RWPE2 (cell line): ENCODE results near the gene MADD.
A peak's percentile ranks its signal among the peaks of the same experiment; 100 is the strongest.

ENCODE experiments used
- ATAC-seq: fragments of 200-7000 bp; cut with Tn5 transposase; 3 replicates; pipeline ENCODE4 v1.9.1; 2021; ENCODE audit warnings: low read depth
- DNase-seq: peaks from one replicate; pipeline ENCODE4 v3.0.0-alpha.2; 2020; ENCODE audit warnings: low spot score
- H3K27ac ChIP-seq: fragments of 450-650 bp; 2 replicates; pipeline ENCODE4 v1.5.1; 2017; ENCODE audit warnings: mild to moderate bottlenecking; ENCODE audit not compliant: poor library complexity, severe bottlenecking
- H3K27me3 ChIP-seq: fragments of 250-450 bp; sonication (Bioruptor Pico); 2 replicates; pipeline ENCODE4 v1.5.1; 2021; ENCODE audit warnings: mild to moderate bottlenecking, moderate library complexity; ENCODE audit not compliant: insufficient read depth, poor library complexity, severe bottlenecking
- H3K36me3 ChIP-seq: fragments of 250-450 bp; sonication (Bioruptor Pico); 2 replicates; pipeline ENCODE4 v1.5.1; 2020; ENCODE audit warnings: low read depth, mild to moderate bottlenecking, moderate library complexity
- H3K4me1 ChIP-seq: fragments of 250-450 bp; sonication (Bioruptor Pico); 2 replicates; pipeline ENCODE4 v1.5.1; 2021; ENCODE audit warnings: mild to moderate bottlenecking, moderate library complexity; ENCODE audit not compliant: insufficient read depth, poor library complexity, severe bottlenecking
- H3K4me3 ChIP-seq: fragments of 250-450 bp; sonication (Bioruptor Pico); 2 replicates; pipeline ENCODE4 v1.5.1; 2021; ENCODE audit warnings: mild to moderate bottlenecking, moderate library complexity; ENCODE audit not compliant: severe bottlenecking
- H3K9me3 ChIP-seq: fragments of 250-450 bp; sonication (Bioruptor Pico); 2 replicates; pipeline ENCODE4 v1.5.1; 2021; ENCODE audit warnings: mild to moderate bottlenecking, moderate library complexity; ENCODE audit not compliant: severe bottlenecking
- TF ChIP-seq, protein P1 (sequence below): fragments of 450-650 bp; IDR thresholded peaks from one replicate; pipeline ENCODE4 v1.5.1; 2017; ENCODE audit warnings: mild to moderate bottlenecking, moderate library complexity; ENCODE audit not compliant: poor library complexity, severe bottlenecking

MADD gene

DNA sequence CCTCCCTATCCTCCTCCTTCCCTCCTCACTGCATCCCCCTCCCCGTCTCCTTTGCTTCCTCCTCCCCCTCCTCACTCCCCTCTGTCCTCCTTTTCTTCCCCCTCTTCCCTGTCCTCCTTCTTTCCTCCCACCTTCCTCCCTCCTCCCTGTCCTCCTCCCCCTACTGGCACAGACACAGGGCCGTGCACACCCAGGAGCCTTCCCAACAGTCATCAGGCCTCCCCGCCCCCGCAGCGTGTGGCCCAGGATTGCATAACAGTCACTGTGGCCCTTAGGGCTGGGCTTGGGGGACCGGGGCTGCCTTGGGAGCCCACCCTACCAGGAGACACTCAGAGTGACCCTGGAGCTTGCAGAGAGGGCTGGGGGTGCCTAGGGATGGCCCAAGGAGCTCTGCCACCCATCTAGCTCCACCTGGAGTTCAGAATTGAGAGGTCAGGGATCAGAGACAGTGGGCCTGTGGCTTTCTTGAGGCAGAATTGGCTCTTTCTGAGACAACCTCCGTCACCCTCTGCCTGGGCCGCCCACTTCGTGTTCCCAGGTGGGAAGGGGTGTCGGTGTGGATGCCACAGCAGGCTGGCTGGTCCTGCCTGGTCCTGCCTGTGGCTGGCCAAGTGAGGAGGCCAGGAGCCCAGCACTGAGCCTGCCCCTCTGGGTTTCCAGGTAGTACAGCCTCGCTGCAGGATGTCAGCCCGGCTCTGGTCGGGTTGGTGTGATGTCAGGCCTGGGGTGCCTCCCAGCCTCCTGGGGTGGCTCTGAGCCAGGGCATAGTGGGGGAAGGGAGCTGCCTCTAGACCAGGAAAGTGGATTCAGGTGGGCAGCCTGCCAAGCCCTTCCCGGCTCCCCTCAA is 106.8 kb downstream of the MADD start:
- no peak for DNase-seq
- ATAC-seq = 0 out of 3 replicates have a peak, but pooled peaks have one; percentile 12
- H3K9me3 ChIP-seq = no peaks in the 10 kb centered on the region

DNA sequence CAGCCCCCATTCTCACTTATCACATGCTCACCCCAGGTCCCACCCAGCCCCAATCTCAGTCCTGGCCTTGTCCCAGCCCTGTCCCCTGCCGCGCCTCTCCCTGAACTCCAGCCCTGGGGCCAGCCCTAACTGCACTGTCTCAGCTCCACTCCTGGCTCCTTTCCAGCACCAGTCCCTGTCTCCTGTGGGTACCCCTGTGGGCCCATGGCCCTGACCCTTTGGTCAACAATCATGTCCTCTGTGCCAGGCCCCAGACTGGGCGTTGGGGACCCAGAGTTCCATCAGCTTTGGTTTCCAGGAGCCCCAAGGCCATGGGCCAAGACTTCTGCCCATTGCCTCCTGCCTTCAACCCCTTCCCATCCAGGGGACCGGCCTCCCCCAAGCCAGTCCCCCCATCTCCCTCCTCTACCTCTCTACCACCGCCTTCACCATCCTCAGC is 107.7 kb downstream of the MADD start:
- Histone ChIP-seq H3K4me3 (no peak overlapping the region), H3K27me3 (no peaks in the 10 kb centered on the region), H3K27ac (no peak overlapping the region), H3K9me3 (no peaks in the 10 kb centered on the region), H3K4me1 (no peaks in the 10 kb centered on the region), H3K36me3 (no peaks in the 10 kb centered on the region)
- DNase-seq = peak; percentile 55
- TF ChIP-seq, protein P1, sequence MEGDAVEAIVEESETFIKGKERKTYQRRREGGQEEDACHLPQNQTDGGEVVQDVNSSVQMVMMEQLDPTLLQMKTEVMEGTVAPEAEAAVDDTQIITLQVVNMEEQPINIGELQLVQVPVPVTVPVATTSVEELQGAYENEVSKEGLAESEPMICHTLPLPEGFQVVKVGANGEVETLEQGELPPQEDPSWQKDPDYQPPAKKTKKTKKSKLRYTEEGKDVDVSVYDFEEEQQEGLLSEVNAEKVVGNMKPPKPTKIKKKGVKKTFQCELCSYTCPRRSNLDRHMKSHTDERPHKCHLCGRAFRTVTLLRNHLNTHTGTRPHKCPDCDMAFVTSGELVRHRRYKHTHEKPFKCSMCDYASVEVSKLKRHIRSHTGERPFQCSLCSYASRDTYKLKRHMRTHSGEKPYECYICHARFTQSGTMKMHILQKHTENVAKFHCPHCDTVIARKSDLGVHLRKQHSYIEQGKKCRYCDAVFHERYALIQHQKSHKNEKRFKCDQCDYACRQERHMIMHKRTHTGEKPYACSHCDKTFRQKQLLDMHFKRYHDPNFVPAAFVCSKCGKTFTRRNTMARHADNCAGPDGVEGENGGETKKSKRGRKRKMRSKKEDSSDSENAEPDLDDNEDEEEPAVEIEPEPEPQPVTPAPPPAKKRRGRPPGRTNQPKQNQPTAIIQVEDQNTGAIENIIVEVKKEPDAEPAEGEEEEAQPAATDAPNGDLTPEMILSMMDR = no peak
- ATAC-seq = no peak

More for the DNA sequence above, 106.8 kb downstream of the MADD start:
- TF ChIP-seq, protein P1 = no peak
- no peak overlapping the region for H3K4me3 ChIP-seq
- H3K27ac ChIP-seq = no peak overlapping the region
- H3K36me3 ChIP-seq = no peaks in the 10 kb centered on the region
- no peaks in the 10 kb centered on the region for H3K4me1 ChIP-seq
- H3K27me3 ChIP-seq = no peaks in the 10 kb centered on the region

DNA sequence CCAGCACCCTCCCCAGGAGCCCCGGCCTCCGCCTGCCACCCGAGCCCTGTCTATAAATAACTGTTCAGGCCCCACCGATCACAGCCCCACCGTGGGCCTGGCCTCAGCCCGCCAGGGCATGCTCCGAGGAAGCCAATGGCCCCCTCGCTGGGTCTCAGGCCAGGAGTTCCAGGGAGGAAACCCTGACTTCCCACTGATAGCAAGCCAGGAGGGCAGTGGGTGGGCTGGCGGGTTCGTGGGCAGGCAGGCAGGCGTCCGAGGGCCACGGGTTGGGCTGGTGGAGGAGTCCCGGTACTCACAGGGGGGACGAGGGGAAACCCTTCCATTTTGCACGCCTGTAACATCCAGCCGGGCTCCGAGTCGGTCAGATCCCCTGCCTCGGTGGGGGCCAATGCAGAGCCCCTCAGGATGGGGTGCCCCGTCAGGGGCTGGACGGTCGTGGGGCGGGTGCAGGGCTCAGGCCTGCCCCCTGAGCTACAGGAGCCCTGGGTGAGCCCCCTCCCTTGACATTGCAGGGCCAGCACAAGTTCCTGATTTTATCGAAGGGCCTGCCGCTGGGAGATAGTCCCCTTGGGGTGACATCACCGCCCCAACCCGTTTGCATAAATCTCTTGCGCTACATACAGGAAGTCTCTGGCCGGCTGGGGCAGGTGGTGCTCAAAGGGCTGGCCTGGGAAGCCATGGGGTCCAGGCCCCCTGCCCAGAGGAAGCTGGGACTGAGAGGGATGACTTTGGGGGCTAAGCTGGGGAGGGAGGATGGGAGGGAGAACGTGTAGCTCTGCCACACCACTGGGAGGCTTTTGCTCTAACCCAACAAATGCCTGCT is 108.3 kb downstream of the MADD start, which contains the start of gene SPI1:
SPI1 (minus strand) TSS at position 538 of the 826 bp plus-strand sequence; CDS start at position 344, 194 bp downstream.
- no peak within 1 kb of the TSS for H3K27ac ChIP-seq
- H3K4me3 ChIP-seq = no peak within 1 kb of the TSS
- ATAC-seq (no peak), DNase-seq (no peak)
- TF ChIP-seq, protein P1 = no peak
- H3K4me1 ChIP-seq = no peaks in the 10 kb centered on the region
- H3K9me3 ChIP-seq = no peaks in the 10 kb centered on the region
- no peaks in the 10 kb centered on the region for H3K27me3 ChIP-seq
- H3K36me3 ChIP-seq = no peaks in the 10 kb centered on the region

DNA sequence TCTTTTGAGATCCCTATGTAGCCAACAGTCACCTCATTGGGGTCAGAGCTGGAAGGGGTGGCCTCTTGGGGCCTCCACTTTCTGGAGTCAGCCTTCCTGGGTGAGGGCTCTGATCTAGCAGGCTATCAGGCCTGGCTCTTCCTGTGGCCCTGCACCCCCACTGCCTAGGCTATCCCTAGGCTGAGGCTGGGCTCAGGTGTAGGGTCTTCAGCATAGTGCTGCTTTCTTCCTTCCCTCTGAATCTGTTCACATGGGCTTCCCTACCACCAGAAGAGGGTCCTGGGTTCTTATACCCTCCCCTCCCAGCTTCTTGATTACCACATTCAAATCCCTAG is 108.9 kb downstream of the MADD start:
- no peak for ATAC-seq

More for the DNA sequence above, 108.9 kb downstream of the MADD start:
- Histone ChIP-seq H3K36me3 (no peaks in the 10 kb centered on the region), H3K4me1 (no peaks in the 10 kb centered on the region), H3K27me3 (no peaks in the 10 kb centered on the region), H3K9me3 (no peaks in the 10 kb centered on the region), H3K27ac (no peak overlapping the region), H3K4me3 (no peak overlapping the region)
- TF ChIP-seq, protein P1 = no peak
- no peak for DNase-seq
